ENCODE measurements around the gene METTL26. TPM values are rescaled to one million over a fixed set of nuclear protein-coding genes. Genes with fewer than 3 reads are reported as not detected.

METTL26 gene
- total RNA-seq, 6 experiments from 2014 or later, result 91.6 to 115 (median 105) TPM

- no peak overlapping the region for H3K4me3 Mint-ChIP-seq
- 0 out of 2 replicates have a peak, but pooled peaks cover 5% of the 10 kb centered on the region for H3K4me1 Mint-ChIP-seq (ENCODE audit: low read depth)
- H3K27me3 Mint-ChIP-seq (ENCODE audit: insufficient read depth), result peaks cover 3% of the 10 kb centered on the region
- no peaks in the 10 kb centered on the region for H3K9me3 Mint-ChIP-seq
- no peak for TF ChIP-seq CTCF (IDR thresholded peaks at IDR 0.05)
- H3K27ac Mint-ChIP-seq, result no peak overlapping the region; the same call in 1 of the 2 replicates
- no peak for DNase-seq
- H3K36me3 Mint-ChIP-seq (ENCODE audit: low read depth), result no peaks in the 10 kb centered on the region
Measured at GRCh38 chr16:646679-647172, 10.6 kb upstream of the METTL26 start.

- no peak for DNase-seq
- H3K4me3 Mint-ChIP-seq, result no peak overlapping the region
Measured at GRCh38 chr16:645852-646678, 10.0 kb upstream of the METTL26 start.

GRCh38 chr16:644556-644955 is 8.5 kb upstream of the METTL26 start:
- no peak for DNase-seq
- TF ChIP-seq CTCF (IDR thresholded peaks at IDR 0.05), result no peak
- no peaks in the 10 kb centered on the region for H3K9me3 Mint-ChIP-seq
- H3K4me3 Mint-ChIP-seq, result no peak overlapping the region
- H3K27ac Mint-ChIP-seq, result no peak overlapping the region; the same call in 1 of the 2 replicates
- H3K4me1 Mint-ChIP-seq (ENCODE audit: low read depth), result no peaks in the 10 kb centered on the region
- no peaks in the 10 kb centered on the region for H3K36me3 Mint-ChIP-seq (ENCODE audit: low read depth)
- H3K27me3 Mint-ChIP-seq (ENCODE audit: insufficient read depth), result peaks cover 3% of the 10 kb centered on the region

More at GRCh38 chr16:645852-646678, 10.0 kb upstream of the METTL26 start:
- H3K27me3 Mint-ChIP-seq (ENCODE audit: insufficient read depth), result peaks cover 3% of the 10 kb centered on the region
- H3K36me3 Mint-ChIP-seq (ENCODE audit: low read depth), result no peaks in the 10 kb centered on the region
- H3K4me1 Mint-ChIP-seq (ENCODE audit: low read depth), result 0 out of 2 replicates have a peak, but pooled peaks cover 5% of the 10 kb centered on the region
- H3K9me3 Mint-ChIP-seq, result no peaks in the 10 kb centered on the region
- no peak for TF ChIP-seq CTCF (IDR thresholded peaks at IDR 0.05)
- H3K27ac Mint-ChIP-seq, result no peak overlapping the region

- no peak for DNase-seq
- Mint-ChIP-seq H3K9me3 (no peaks in the 10 kb centered on the region), H3K27ac (no peak overlapping the region), H3K27me3 (ENCODE audit: insufficient read depth) (peaks cover 4% of the 10 kb centered on the region; the same call in 1 of the 2 replicates), H3K36me3 (ENCODE audit: low read depth) (no peaks in the 10 kb centered on the region), H3K4me1 (ENCODE audit: low read depth) (no peaks in the 10 kb centered on the region), H3K4me3 (peak overlapping the region; percentile 82)
- no peak for TF ChIP-seq CTCF (IDR thresholded peaks at IDR 0.05)
Measured at GRCh38 chr16:643050-643368, 6.9 kb upstream of the METTL26 start.

- peak overlapping the region; percentile 82 for H3K4me3 Mint-ChIP-seq
- no peaks in the 10 kb centered on the region for H3K4me1 Mint-ChIP-seq (ENCODE audit: low read depth)
- H3K36me3 Mint-ChIP-seq (ENCODE audit: low read depth), result no peaks in the 10 kb centered on the region
- DNase-seq, result no peak
- TF ChIP-seq CTCF (IDR thresholded peaks at IDR 0.05), result no peak
- H3K9me3 Mint-ChIP-seq, result no peaks in the 10 kb centered on the region
- H3K27ac Mint-ChIP-seq, result peak overlapping the region; percentile 38; the same call in 1 of the 2 replicates
- peaks cover 4% of the 10 kb centered on the region; the same call in 1 of the 2 replicates for H3K27me3 Mint-ChIP-seq (ENCODE audit: insufficient read depth)
Measured at GRCh38 chr16:642189-643049, 6.3 kb upstream of the METTL26 start.
